ENCODE measurements around the gene RHBDD1. TPM values are rescaled to one million over a fixed set of nuclear protein-coding genes. Genes with fewer than 3 reads are reported as not detected.

Gene RHBDD1
- polyA plus RNA-seq, 2 of the 4 experiments (the other 2 are of a cell fraction), result 8.3 to 46.9 TPM

DNA sequence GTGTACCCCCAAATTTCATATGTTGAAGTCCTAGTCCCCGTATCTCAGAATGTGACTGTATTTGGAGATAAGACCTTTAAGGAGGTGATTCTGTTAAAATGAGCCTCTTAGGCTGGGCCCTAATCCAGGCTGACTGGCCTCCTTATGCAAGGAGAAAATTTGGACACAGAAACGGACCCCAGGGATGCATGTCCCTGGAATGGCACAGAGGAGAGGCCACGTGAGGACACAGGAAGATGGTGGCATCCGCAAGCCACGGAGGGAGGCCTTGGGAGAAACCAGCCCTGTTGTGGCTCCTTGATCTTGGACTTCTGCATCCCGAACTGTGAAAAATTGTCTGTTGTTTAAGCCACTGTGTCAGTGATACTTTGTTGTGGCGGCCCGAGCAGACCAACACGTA lies 177.5 kb downstream of the RHBDD1 start:
- H3K27ac ChIP-seq, result no peak overlapping the region
- no peak for ATAC-seq
- WGBS (ENCODE audit: missing lambda C conversion rate), result 79% methylated on average over 9 of the region's 9 CpGs
- no peak overlapping the region for H3K4me3 ChIP-seq
- H3K9me3 ChIP-seq, result no peaks in the 10 kb centered on the region
- TF ChIP-seq ZFP36 (IDR thresholded peaks at IDR 0.05; ENCODE audit: borderline replicate concordance, partially characterized antibody) (no peak), TP53 (CRISPR knock-in tag; IDR thresholded peaks at IDR 0.05) (no peak), CEBPB (IDR thresholded peaks at IDR 0.05) (no peak), ZC3H11A (IDR thresholded peaks at IDR 0.05) (no peak), POLR2AphosphoS2 (conservative IDR thresholded peaks at IDR 0.05; ENCODE audit: low read length) (no peak), EP300 (IDR thresholded peaks at IDR 0.05) (no peak), KDM5A (IDR thresholded peaks at IDR 0.05) (no peak), RFX5 (IDR thresholded peaks at IDR 0.05) (no peak), NPAS2 (CRISPR knock-in tag; IDR thresholded peaks at IDR 0.05; ENCODE audit: borderline replicate concordance) (no peak), MYC (IDR thresholded peaks at IDR 0.05; ENCODE audit: borderline replicate concordance, low read length) (no peak), HOXA7 (CRISPR knock-in tag; IDR thresholded peaks at IDR 0.05) (no peak), FOXS1 (CRISPR knock-in tag; IDR thresholded peaks at IDR 0.05) (no peak), PBX3 (IDR thresholded peaks at IDR 0.05) (no peak), GATA3 (IDR thresholded peaks at IDR 0.05; ENCODE audit: borderline replicate concordance) (no peak), KDM1A (IDR thresholded peaks at IDR 0.05; ENCODE audit: low read depth) (no peak)
- TF ChIP-seq, protein P1, sequence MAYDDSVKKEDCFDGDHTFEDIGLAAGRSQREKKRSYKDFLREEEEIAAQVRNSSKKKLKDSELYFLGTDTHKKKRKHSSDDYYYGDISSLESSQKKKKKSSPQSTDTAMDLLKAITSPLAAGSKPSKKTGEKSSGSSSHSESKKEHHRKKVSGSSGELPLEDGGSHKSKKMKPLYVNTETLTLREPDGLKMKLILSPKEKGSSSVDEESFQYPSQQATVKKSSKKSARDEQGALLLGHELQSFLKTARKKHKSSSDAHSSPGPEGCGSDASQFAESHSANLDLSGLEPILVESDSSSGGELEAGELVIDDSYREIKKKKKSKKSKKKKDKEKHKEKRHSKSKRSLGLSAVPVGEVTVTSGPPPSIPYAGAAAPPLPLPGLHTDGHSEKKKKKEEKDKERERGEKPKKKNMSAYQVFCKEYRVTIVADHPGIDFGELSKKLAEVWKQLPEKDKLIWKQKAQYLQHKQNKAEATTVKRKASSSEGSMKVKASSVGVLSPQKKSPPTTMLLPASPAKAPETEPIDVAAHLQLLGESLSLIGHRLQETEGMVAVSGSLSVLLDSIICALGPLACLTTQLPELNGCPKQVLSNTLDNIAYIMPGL (CRISPR knock-in tag; IDR thresholded peaks at IDR 0.05; ENCODE audit: borderline replicate concordance), result no peak
- TF ChIP-seq, protein P2, sequence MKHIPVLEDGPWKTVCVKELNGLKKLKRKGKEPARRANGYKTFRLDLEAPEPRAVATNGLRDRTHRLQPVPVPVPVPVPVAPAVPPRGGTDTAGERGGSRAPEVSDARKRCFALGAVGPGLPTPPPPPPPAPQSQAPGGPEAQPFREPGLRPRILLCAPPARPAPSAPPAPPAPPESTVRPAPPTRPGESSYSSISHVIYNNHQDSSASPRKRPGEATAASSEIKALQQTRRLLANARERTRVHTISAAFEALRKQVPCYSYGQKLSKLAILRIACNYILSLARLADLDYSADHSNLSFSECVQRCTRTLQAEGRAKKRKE (CRISPR knock-in tag; IDR thresholded peaks at IDR 0.05; ENCODE audit: low read depth), result no peak
- POLR2A ChIA-PET, result no interaction called here
- CTCF ChIA-PET, result no interaction called here
- FAIRE-seq, result no peak
- DNase-seq (ENCODE audit: low read depth in 1 of 2, low spot score in 1 of 2), result no peak
- H3K4me2 ChIP-seq, result no peak overlapping the region
- no peaks in the 10 kb centered on the region for H3K4me1 ChIP-seq

DNA sequence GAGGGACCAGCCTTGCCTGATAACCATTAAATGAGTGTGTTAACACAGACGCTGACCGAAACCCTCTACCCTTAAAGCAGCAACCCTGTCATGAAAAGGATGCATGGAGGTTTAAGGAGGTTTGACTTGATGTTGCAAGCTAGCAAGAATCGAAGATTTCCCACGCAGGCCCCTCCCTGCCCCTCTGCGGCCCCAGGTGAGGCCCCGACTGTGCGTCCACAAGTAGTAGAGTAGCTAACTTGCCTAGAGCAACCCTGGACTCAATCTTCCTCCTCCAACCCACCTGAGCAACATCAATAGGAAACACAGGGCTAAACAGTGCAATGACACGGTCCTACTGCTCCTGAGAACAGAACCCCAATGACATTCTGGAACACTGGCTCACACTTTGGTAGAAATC lies 178.0 kb downstream of the RHBDD1 start:
- no peak for FAIRE-seq

DNA sequence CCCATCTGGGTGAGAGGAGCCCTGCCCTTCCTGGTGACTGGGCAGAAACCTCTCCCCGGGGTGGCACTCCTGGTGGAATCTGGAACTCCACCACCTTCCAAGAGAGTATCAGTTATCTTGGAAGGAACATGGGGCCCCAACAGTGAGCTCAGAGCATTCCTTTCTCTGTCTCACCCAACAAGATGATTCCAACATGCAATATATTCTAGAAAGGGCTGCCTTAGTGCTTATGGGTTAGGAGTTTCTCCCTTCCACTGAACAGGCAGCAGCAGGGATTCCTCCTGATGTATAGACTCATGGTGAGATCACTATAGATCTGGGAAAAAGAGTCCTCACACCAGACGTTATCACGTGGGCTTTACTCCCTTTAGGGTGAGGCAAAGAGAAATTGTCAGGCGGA lies 181.0 kb downstream of the RHBDD1 start:
- DNase-seq (ENCODE audit: low read depth in 1 of 2, low spot score in 1 of 2) (no peak), ATAC-seq (no peak), FAIRE-seq (no peak)
- no peak for TF ChIP-seq HOXB5 (CRISPR knock-in tag; IDR thresholded peaks at IDR 0.05)
- TF ChIP-seq RARB (CRISPR knock-in tag; IDR thresholded peaks at IDR 0.05), result no peak
- no peak for TF ChIP-seq HES2 (IDR thresholded peaks at IDR 0.05)
- no peak for TF ChIP-seq RCOR1 (IDR thresholded peaks at IDR 0.05; ENCODE audit: low read depth, low read length)
- no peak for TF ChIP-seq CBX8 (IDR thresholded peaks at IDR 0.05)
- TF ChIP-seq BCL3 (IDR thresholded peaks at IDR 0.05), result no peak
- TF ChIP-seq, protein P3, sequence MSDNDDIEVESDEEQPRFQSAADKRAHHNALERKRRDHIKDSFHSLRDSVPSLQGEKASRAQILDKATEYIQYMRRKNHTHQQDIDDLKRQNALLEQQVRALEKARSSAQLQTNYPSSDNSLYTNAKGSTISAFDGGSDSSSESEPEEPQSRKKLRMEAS (IDR thresholded peaks at IDR 0.05), result no peak
- no peak for TF ChIP-seq TFCP2L1 (CRISPR knock-in tag; IDR thresholded peaks at IDR 0.05)
- no peak for TF ChIP-seq GATA3 (IDR thresholded peaks at IDR 0.05; ENCODE audit: borderline replicate concordance)
- no peak for TF ChIP-seq CEBPB (IDR thresholded peaks at IDR 0.05)
- no peak for TF ChIP-seq RFX5 (IDR thresholded peaks at IDR 0.05)
- no peak for TF ChIP-seq ELK1 (IDR thresholded peaks at IDR 0.05; ENCODE audit: low read depth, low read length)
- TF ChIP-seq EHMT2 (IDR thresholded peaks at IDR 0.05; ENCODE audit: low read depth), result no peak
- ChIA-PET POLR2A (no interaction called here), CTCF (no interaction called here)
- 54% methylated on average over 3 of the region's 4 CpGs for WGBS (ENCODE audit: missing lambda C conversion rate)
- no peaks in the 10 kb centered on the region for H3K4me1 ChIP-seq
- no peaks in the 10 kb centered on the region for H3K9me3 ChIP-seq
- no peak overlapping the region for H3K4me2 ChIP-seq
- H3K27ac ChIP-seq, result no peak overlapping the region
- no peak overlapping the region for H3K4me3 ChIP-seq

More for the DNA sequence above, 178.0 kb downstream of the RHBDD1 start:
- no peak for DNase-seq (ENCODE audit: low read depth in 1 of 2, low spot score in 1 of 2)
- Histone ChIP-seq H3K4me1 (no peaks in the 10 kb centered on the region), H3K4me2 (no peak overlapping the region), H3K4me3 (no peak overlapping the region), H3K9me3 (no peaks in the 10 kb centered on the region), H3K27ac (no peak overlapping the region)
- TF ChIP-seq EHF (CRISPR knock-in tag; IDR thresholded peaks at IDR 0.05), result no peak
- TF ChIP-seq MAZ (IDR thresholded peaks at IDR 0.05; ENCODE audit: borderline replicate concordance, low read depth, low read length), result no peak
- no peak for TF ChIP-seq TFCP2L1 (CRISPR knock-in tag; IDR thresholded peaks at IDR 0.05)
- TF ChIP-seq KDM5A (IDR thresholded peaks at IDR 0.05), result no peak
- ChIA-PET POLR2A (no interaction called here), CTCF (interaction anchor here (1.2 kb wide), 1 partner anchor 19 kb away, joined by 3 read pairs; no protein-coding TSS in a partner anchor)
- WGBS (ENCODE audit: missing lambda C conversion rate), result 88% methylated on average over 8 of the region's 8 CpGs
- ATAC-seq, result no peak
